ENCODE measurements around the gene GSX1.

GSX1 gene

GRCh38 chr13:27834095-27834494, 41.8 kb downstream of the GSX1 start:
- TF ChIP-seq ZNF274 (IDR thresholded peaks at IDR 0.05; ENCODE audit: low read depth, low read length): no peak
- no peak overlapping the region for H3K4me3 ChIP-seq (ENCODE audit: low read length)

GRCh38 chr13:27835799-27836198, 43.5 kb downstream of the GSX1 start:
- H3K4me3 ChIP-seq (ENCODE audit: low read length): no peak overlapping the region
- no peak for TF ChIP-seq ZNF274 (IDR thresholded peaks at IDR 0.05; ENCODE audit: low read depth, low read length)

- no peak for TF ChIP-seq ZNF274 (IDR thresholded peaks at IDR 0.05; ENCODE audit: low read depth, low read length)
- no peak overlapping the region for H3K4me3 ChIP-seq (ENCODE audit: low read length)
These were observed 47.7 kb downstream of the GSX1 start for GRCh38 chr13:27839809-27840467.

GRCh38 chr13:27842571-27842970, 50.3 kb downstream of the GSX1 start:
- TF ChIP-seq ZNF274 (IDR thresholded peaks at IDR 0.05; ENCODE audit: low read depth, low read length): no peak
- no peak overlapping the region for H3K4me3 ChIP-seq (ENCODE audit: low read length)

Data from GM08714 (cell line).